Measurements from ENCODE around the gene C12orf43.

- no peak for TF ChIP-seq CTCF (IDR thresholded peaks at IDR 0.05)
- no peak for TF ChIP-seq POLR2AphosphoS5 (IDR thresholded peaks at IDR 0.05)
- TF ChIP-seq POLR2A (IDR thresholded peaks at IDR 0.05): no peak
These were observed 59.5 kb downstream of the C12orf43 start for GRCh38 chr12:120956579-120957300.

All from breast epithelium (tissue), 3 donors.